Ishikawa (cell line): ENCODE measurements around the gene MAGI1.

Experiments
- CEBPB ChIP-seq: IDR thresholded peaks from 2 replicates; pipeline ENCODE4 v1.6.1; 2012
- CREB1 ChIP-seq: IDR thresholded peaks from 2 replicates; pipeline ENCODE4 v1.6.1; 2012; ENCODE audit warnings: low read depth
- EGR1 ChIP-seq: IDR thresholded peaks from 2 replicates; pipeline ENCODE4 v1.6.1; 2012
- EP300 ChIP-seq: IDR thresholded peaks from 2 replicates; pipeline ENCODE4 v1.6.1; 2012; ENCODE audit warnings: borderline replicate concordance
- FOXM1 ChIP-seq: IDR thresholded peaks from 2 replicates; pipeline ENCODE4 v1.6.1; 2012; ENCODE audit warnings: low read depth, borderline replicate concordance
- NFIC ChIP-seq: IDR thresholded peaks from 2 replicates; pipeline ENCODE4 v1.6.1; 2012
- RAD21 ChIP-seq: IDR thresholded peaks from 2 replicates; pipeline ENCODE4 v1.6.1; 2012; ENCODE audit warnings: low read depth
- REST ChIP-seq: IDR thresholded peaks from 2 replicates; pipeline ENCODE4 v1.6.1; 2012; ENCODE audit warnings: low read depth, mild to moderate bottlenecking
- TAF1 ChIP-seq: IDR thresholded peaks from 2 replicates; pipeline ENCODE4 v1.6.1; 2012; ENCODE audit warnings: low read depth, mild to moderate bottlenecking
- TCF12 ChIP-seq: IDR thresholded peaks from 2 replicates; pipeline ENCODE4 v1.6.1; 2012; ENCODE audit warnings: low read depth
- TEAD4 ChIP-seq: IDR thresholded peaks from 2 replicates; pipeline ENCODE4 v1.6.1; 2012
- YY1 ChIP-seq: IDR thresholded peaks from 2 replicates; pipeline ENCODE4 v1.6.1; 2012; ENCODE audit warnings: low read depth
- ZBTB7A ChIP-seq: IDR thresholded peaks from 2 replicates; pipeline ENCODE4 v1.6.1; 2012; ENCODE audit warnings: low read depth
- TF ChIP-seq, protein P1 (sequence below): IDR thresholded peaks from 2 replicates; pipeline ENCODE4 v1.6.1; 2012
- TF ChIP-seq, protein P2 (sequence below): IDR thresholded peaks from 2 replicates; pipeline ENCODE4 v1.6.1; 2012

The MAGI1 gene

GRCh38 chr3:65995030-65995429, 43.7 kb downstream of the MAGI1 start:
- TF ChIP-seq CREB1 = no peak
- TF ChIP-seq YY1 = no peak
- TF ChIP-seq, protein P1, sequence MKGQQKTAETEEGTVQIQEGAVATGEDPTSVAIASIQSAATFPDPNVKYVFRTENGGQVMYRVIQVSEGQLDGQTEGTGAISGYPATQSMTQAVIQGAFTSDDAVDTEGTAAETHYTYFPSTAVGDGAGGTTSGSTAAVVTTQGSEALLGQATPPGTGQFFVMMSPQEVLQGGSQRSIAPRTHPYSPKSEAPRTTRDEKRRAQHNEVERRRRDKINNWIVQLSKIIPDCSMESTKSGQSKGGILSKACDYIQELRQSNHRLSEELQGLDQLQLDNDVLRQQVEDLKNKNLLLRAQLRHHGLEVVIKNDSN = no peak
- peak; percentile 38; the same call in 1 of the 2 replicates for TF ChIP-seq REST

- TF ChIP-seq, protein P1 = no peak
- peak; percentile 33; the same call in 1 of the 2 replicates for TF ChIP-seq CREB1
- no peak for TF ChIP-seq TAF1
Measured at GRCh38 chr3:65993134-65993900, 45.4 kb downstream of the MAGI1 start.

DNA sequence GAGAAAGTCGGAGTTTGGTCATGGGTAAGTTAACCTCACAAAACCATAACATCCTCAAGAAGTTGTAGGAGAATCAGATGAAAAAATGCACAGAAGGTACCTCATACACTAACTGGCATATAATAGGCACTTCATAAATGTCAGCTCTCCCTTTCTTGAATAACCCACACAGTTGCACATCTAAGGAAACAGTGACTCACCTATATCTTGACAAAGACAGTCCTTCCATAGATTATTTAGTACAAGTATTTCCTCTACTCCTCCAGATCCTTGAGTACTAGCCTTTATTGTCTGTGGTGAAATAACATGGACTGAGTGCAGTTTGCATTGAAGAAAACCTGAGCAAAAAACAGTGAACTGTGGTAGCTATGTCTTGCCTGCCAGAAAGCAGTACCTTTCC, 46.6 kb downstream of the MAGI1 start:
- TF ChIP-seq, protein P2, sequence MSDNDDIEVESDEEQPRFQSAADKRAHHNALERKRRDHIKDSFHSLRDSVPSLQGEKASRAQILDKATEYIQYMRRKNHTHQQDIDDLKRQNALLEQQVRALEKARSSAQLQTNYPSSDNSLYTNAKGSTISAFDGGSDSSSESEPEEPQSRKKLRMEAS = no peak
- TF ChIP-seq REST = no peak

DNA sequence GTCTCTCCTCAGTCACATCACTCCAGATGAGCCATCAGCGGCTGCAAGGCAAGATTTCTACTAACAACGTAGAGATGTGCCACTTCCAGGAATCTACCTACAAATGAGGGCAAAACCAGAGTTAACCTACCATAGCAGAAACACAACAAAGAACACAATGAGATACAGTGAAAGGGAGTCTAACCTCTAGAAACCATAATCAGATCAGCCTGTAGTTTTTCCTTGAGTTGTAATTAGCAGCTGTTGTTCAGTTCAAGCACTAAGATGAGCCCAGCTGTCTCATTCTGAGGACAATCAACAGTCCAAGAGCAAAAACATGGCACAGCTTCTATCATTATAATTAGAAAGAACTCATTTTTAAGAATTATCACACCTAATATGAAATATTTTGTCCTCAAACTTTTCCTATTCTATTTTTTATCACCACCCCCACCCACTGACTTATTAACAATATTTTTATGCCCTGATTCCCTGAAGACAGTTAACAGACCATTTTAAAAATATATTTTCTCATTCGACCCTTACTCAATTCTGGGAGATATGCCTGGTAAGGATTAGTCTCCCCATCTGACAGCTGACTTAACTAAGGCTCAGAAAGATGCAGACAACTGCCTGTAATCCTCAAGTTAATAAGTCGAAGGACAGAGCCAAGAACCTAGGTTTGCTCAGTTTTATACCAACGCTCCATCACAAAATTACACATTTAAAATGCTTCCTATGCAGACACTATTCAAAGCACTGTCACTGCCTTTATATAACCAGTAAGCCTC, 50.1 kb downstream of the MAGI1 start:
- TF ChIP-seq TCF12 = no peak
- TF ChIP-seq YY1 = no peak
- no peak for TF ChIP-seq CEBPB
- TF ChIP-seq EP300 = no peak
- TF ChIP-seq EGR1 = no peak
- no peak for TF ChIP-seq TAF1
- no peak for TF ChIP-seq RAD21
- TF ChIP-seq, protein P1 = no peak
- no peak for TF ChIP-seq REST
- TF ChIP-seq ZBTB7A = no peak
- no peak for TF ChIP-seq TEAD4
- TF ChIP-seq FOXM1 = no peak
- no peak for TF ChIP-seq NFIC
- no peak for TF ChIP-seq CREB1

- TF ChIP-seq RAD21 (no peak), EGR1 (no peak), NFIC (no peak), REST (no peak), TAF1 (no peak), FOXM1 (no peak), CREB1 (no peak)
Measured at GRCh38 chr3:65986285-65986684, 52.4 kb downstream of the MAGI1 start.
